ENCODE measurements around the gene TIMM10.

Gene TIMM10

GRCh38 chr11:57481915-57482781 is 48.4 kb downstream of the TIMM10 start:
- no peak for DNase-seq

- no peak for DNase-seq
These were observed 49.2 kb downstream of the TIMM10 start for GRCh38 chr11:57481315-57481714.

DNA sequence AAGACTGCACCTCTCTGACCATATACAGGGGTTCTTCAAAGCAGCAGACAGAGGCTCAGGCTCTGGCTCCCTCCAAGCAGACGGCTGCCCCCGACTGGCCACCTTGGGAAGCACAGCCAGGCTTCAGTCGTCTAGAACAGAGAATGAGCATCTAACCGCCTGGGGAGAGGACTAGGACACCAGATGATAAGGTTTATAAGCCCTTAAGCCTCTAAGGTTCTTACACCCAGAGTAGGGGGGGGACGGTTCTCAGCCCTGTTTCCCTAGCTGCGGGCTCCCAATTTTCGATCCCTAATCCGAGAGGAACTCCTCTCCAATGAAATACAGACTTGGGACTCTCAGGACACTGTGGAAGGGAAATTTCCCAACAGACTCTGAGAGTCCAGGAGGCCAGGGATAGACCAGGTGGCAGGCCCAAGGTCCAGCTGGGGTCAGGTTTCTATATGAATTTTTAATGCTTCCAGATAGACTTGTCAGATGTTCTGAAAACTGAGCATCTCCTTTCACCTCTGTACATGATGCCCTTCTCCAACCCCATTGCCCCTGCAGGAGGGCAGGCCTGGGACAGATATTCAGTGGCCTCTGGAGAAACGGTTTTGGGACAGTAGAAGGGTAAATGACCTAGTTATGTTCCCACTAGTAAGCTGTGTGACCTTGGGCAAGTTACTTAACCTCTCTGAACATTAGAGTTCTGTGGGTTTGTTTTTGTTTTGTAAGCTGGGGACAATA is 50.0 kb downstream of the TIMM10 start:
- no peak for DNase-seq

GRCh38 chr11:57479911-57480310 is 50.6 kb downstream of the TIMM10 start:
- no peak for DNase-seq

GRCh38 chr11:57479021-57479663 is 51.4 kb downstream of the TIMM10 start:
- no peak for DNase-seq

Measured in NCI-H446 treated with DMSO at 0.1 percent for 48 hours (cell line).